HS-5 (cell line): ENCODE data around the gene AKAP8.
A peak's percentile ranks its signal among the peaks of the same experiment; 100 is the strongest.
"Not testable (repeated sequence)": the region's sequence is repeated elsewhere in the genome, so short reads cannot be mapped to it uniquely, and the experiment has no call there.

ENCODE experiments used
- DNase-seq: peaks from one replicate; pipeline ENCODE4 v3.0.0-alpha.2; 2012; ENCODE audit warnings: low read depth

AKAP8 gene

DNA sequence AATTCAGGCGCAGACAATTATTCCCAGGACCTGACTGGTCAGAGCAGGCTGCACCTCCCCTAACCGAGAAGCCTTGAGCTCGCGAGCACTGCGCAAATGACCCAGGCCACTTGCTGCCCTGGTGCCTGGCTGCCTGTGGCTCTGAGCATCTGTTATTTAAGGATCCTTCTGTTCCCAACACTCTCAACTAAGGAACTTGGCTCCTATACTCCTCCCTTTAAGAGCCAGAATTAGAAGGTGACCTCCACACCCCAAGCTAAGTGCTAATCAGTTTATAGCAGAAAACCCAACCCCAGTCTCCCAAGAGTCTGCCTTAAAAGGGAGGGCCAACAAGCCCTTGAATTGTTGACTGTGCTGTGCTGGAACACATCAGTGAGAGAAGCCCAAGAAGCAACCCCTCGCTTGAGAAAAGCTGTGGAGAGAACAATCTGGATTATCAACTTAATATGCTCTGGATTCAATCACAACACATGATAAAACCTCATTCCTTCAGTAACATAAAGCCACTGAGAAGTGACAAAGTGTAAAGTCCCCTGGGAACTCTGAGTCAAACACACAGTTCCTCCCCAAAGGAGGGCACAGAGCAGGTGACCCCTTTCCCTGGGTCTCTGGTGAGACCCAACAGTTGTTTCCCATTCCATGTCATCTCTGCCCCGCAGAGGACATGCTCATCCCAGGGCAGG lies 24.7 kb upstream of the AKAP8 start:
- no peak for DNase-seq

DNA sequence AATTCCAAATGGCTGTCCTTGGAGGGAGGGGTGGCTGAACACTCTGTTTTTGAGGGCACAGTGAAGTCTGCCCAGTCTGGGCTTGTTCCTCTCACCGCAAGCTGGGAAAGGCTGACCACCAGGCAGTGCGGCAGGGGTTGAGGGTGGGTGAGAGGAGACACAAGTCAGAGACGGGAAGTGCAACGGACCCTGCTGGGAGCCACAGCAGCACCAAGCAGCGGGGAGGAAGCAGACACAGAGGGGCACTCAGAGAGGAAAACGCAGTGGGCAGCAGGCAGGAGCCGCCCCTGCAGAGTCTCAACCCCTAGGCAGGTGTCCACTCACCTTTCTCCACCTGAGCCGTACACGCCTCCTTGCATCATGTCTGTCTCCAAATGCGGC lies 23.6 kb upstream of the AKAP8 start:
- DNase-seq, result no peak

DNA sequence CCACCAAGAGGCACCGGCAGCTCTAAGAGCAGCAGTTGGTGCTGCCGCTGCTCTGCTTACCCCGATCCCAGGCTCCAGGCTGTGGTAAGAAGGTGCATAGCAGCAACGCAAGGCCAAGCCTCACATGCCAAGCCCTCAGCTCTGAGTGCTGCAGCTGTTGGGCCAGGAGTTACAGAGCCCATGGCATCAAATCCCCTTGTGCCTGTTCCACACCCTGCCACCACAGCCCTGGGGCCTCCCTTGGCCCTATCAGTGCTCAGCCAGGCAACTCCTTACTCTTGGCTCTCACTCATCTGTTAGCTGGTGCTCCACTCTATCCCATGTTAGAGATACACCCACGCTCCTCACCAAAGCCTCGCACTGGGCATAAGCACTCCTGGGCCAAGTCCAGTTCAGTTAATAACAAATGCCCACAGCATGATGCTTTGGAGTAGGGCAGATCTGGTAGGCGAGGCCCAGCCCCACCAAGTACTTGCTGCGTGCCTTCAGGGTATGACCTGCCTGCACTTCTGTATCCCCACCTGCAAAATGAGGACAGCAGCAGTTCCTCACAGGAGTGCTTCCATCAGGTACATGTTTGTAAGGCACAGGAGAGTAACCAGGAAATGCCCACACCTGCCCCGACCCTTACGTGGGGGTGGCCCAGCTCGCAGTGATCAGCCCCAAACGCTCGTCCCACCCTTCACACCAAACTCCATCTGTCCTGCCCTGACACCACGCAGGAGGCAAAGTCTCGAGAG lies 23.0 kb upstream of the AKAP8 start:
- DNase-seq, result no peak

DNA sequence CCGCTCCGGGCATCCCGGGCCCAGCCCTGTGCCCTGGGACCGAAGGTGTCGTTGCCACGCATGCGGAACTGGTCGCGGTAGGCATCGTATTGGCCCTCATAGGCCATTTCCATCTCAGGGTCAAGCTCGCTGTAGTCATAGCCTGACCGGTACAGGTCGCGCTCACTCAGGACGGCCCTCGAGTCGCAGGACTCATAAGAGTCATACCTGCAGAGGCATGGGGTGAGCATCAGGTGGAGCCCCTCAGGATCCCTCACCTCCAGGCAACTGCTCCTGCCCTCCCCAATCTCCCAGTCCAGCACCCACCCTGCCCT lies 21.8 kb upstream of the AKAP8 start:
- DNase-seq, result no peak

DNA sequence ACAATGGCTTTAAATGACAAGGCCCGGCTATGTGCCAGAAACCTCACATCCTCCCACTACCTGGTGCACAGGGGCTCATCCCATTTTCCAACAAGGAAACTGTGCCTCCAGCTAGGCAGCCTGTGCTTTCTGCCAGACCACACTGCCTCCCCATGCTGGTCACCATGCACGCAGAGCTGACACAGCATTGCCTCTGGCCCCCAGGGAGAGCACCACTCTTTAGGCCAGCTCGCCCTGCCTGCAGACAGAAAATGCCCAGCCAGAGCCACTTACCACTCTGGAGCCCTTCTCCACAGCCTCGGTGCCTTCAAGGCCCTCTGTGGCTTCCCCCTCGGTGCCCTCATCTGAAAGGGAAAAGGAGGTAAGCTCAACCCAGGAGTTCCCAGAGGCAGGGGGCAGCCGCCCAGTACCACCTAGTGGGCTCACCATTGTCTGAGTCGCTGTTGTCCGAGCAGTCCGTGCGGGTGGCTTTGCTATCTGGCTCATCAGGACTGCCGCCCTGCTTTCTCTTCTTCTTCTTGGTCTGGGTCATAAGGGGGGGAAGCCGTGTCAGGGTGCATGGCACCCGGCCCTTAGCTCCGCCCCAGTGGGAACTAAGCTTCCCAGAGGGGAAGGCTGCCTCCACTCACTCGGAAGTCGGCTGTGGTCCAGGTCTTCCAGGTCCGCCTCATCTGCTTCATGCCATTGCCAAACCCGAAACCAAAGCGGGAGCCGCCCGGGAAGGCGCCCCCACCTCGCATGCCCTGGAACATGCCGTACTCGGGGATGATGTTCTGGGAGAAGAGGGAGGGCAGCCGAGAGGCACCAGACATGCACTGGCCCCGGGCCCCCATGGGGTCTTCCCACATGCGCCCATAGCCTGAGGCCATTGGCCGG lies 21.2 kb upstream of the AKAP8 start:
- DNase-seq, result no peak

DNA sequence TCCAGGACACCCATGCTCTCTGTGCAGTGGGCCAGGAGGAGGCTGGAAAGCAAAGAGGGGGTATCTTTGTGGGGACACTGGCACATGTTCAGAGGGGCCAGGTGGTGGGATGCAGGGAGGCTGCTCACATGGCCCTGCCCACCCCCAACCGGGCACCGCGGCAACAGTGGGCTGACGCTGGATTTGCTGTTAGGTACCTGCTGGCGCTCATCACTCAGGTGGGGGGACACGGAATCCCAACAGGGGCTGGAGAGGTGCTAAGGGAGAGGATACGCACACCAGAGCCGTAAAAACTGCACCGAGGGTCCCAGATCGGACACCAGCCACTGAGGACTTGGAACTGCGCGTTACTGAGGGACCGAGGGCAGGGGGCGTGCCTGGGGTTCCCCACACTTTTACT lies 20.0 kb upstream of the AKAP8 start:
- DNase-seq, result no peak

DNA sequence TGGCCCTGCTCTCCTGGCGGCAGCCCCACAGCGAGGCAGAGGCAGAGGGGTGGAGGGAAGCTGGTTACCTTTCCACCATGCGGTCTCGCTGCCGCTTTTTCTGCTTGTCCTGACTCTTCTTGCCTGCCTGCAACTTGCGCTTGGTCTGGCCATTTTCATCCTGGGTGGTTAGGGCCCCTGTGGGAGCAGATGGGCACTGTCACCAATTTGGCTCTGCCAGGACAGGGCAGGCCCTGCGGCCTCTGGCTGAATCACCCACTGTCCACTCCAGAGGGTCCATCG lies 19.6 kb upstream of the AKAP8 start:
- DNase-seq, result no peak

DNA sequence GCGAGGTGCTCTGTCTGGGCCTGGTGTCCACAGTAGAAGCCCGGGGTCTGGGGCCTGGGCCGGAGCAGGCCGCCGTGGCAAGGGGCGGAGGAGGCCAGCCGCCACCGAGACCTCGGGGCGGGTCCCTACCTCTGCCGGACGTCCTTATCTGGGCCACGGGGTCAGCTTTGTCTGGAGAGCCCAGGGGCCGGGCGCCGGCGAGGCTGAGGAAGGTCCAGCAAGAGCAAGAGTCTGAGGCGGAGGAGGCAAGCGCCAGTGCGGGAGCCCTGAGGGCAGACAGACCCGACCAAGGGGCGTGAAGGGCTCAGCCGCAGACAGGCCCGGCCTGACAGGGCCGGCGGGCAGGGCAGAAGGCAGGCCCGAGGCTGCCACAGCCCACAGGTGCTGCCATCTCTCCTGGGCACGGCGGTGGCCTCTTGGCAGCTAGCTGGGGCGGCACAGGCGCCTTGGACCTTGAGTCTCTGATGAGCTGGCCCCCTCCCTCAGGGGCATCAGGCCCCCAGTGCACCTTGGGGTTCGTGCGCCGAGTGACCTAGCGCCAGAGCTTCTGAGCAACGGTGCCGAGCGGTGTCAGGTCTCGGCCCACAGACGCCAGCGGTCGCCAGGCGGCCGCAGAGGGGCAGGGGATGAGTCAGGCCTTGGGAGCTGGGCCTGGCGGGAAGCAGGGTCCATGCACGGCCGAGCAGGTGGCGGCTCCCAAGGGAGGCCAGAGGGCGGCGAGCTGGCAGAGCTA lies 19.1 kb upstream of the AKAP8 start:
- DNase-seq, result no peak

DNA sequence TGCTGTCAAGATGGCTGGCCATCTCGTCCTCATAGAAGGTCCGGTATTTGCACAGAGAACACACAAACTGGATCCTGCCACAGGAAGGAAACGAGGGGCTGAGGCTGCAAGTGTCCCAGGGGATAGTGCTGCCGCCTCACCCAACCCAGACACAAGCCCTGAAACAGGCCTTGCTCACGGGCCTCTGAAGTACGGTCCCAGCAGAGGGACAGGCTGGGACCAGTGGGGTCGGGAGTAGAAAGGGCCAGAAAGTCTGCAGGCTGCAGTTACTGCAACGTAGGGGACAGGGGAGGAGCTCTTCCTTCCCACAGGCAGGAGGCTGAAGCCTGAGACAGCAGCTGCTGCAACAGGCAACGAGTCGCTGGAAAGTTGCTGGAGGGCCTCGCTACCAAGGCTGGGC lies 18.2 kb upstream of the AKAP8 start:
- DNase-seq, result no peak

DNA sequence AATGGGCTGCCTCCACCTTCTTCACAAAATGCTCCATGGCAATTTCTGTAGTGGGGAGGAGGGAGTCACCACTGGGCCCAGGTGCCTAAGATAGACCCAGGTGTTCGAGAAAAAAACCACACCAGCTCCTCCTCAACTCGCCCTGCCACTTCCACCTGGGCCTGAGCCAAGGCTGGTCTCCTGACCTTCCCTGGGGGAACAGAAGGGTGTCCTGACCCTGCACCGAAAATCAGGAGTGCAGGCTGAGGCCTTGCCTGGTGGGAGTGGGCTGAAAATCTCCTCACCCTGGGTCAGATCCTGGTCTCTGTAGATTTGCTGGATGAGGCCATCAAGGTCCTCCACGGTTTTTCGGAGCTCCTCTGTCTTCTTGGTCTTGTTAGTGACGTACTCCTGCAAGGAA lies 17.6 kb upstream of the AKAP8 start:
- DNase-seq, result no peak

DNA sequence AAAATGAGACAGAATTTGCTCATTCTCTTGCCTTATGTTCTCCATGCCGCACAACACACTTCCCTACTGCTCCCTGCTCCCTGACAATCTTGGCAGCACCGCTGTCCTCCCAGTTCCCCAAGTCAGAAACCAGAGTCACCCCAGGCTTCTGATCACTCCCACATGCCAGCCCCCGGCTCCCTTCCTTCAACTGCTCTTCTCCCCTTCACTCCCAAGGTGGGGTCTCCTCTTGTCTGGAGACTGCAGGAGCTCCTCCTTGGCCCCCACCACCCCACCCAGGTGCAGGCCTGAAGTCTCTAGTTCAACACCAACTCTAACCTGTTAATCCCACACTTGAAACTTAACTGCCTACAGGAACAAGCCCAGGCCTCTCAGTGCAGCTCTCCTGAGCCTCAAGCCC lies 16.8 kb upstream of the AKAP8 start:
- DNase-seq, result no peak

DNA sequence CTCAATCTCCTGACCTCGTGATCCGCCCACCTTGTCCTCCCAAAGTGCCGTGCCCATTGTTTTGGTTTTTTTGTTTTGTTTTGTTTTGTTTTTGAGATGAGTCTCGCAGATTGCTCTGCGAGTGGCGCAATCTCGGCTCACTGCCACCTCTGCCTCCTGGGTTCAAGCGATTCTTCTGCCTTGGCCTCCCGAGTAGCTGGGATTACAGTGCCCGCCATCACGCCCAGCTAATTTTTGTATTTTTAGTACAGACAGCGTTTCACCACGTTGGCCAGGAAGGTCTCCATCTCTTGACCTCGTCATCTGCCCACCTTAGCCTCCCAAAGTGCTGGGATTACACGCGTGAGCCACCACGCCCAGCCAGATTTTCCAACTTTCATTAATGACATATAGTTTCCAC lies 15.7 kb upstream of the AKAP8 start:
- DNase-seq, result not testable (repeated sequence)

DNA sequence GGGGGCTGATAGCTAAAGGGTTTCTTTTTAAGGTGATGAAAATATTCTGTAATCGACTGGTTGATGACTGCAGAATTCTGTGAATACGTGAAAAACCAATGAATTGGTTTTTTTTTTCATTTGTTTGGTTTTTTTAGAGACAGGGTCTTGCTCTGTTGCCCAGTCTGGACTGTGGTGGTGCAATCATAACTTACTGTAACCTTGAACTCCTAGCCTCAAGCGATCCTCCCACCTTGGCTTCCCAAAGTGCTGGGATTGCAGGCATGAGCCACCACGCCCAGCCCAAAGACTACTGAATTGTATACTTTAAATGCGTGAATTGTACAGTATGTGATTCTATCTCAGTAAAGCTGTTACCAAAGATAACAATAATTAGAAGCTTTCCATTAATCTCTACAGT lies 14.8 kb upstream of the AKAP8 start:
- no peak for DNase-seq

DNA sequence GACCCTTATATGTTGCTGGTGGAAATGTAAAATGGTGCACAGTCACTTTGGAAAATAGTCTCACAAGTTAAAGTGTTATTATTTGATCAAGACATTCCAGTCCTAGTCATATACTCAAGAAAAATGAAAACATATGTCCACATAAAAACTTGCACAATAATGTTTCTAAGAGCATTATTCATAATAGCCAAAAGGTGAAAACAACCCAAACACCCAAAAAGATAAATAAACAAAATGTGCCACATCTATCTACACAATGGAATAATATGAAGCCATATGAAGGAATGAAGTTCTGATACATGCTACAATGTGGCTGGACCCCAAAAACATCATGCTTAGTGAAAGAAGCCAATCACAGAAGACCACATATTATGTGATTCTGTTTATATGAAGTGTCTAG lies 14.4 kb upstream of the AKAP8 start:
- DNase-seq, result peak; percentile 25

DNA sequence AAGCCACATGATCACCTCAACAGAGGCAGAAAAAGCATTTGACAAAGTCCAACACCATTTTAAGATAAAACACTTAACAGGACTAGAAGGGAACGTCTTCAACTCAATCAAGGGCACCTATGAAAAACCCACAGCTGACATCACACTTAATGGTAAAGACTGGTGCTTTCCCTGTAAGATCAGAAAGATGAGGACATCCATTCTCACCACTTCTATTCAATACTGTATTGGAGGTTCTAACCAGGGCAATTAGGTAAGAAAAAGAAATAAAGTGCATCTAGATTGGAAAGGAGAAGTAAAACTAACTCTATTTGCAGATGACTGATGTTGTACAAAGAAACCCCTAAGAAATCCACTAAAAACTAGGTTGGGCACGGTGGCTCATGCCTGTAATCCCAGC lies 11.2 kb upstream of the AKAP8 start:
- DNase-seq, result no peak

DNA sequence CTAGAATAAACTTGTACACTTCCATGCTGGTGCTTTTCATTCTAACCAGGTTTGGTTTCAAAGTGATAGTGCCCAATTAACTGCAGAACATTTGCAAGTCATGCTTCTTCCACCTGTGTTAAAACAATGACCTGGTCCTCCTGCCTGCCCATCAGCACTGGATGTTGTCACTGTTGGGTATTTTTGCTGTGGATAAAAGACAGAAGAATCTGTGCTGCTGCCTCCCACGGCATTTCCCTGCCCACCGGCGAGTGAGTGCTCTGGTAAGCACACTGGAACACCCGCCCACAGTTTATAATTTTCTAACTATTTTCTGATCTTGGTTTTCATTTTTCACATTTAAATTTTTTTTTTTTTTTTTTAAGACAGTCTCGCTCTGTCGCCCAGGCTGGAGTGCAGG lies 2.3 kb upstream of the AKAP8 start:
- DNase-seq, result no peak

DNA sequence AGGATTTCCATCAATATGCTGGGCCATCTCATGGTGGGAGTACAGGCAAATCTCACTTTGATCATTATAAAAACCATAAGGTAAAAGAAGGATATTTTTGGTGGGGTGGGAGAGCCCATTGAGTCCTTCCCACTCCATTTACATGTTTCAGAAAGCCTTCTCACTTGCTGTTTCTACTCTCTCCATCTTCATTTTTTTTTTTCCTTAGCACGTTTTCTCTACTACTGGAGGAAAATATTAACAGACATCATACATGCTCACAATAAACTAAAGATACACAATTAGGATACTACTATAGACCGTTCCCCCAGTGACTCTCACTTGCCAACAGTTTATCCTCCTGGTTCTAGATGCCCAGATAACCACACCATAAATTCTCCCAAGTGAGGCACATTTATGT lies 1.8 kb upstream of the AKAP8 start:
- no peak for DNase-seq

DNA sequence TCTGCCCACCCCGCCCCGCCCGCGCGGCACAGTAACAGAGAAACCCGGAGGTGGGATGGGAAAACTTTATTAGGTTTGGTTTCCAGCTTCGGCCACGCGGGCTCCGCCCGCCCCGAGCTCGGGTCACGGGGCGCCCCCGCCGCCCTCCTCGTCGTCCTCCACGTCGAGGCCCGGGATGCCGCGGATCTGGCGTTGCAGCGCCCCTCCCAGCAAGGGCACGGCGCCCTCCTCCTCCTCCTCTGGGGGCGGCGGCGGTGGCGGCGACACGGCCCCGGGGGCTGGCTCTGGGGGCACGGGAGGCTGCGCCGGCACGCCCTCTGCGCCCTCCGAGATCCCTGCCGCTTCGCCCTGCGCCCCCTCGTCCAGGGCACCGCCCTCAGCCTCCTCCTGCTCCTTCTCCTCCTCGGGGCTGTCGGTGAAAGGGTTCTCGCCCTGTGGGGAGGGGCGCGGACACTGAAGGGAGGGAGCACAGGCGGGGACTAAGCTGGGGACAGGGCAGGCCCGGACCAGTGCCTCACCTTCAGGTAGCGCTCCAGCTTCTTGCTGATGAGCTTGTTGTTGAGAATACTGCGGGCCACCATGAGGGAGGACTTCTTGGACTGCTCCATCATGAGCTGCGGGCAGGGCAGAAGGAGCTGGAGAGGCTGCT lies 536 bp upstream of the AKAP8 start:
- DNase-seq, result peak; percentile 20

DNA sequence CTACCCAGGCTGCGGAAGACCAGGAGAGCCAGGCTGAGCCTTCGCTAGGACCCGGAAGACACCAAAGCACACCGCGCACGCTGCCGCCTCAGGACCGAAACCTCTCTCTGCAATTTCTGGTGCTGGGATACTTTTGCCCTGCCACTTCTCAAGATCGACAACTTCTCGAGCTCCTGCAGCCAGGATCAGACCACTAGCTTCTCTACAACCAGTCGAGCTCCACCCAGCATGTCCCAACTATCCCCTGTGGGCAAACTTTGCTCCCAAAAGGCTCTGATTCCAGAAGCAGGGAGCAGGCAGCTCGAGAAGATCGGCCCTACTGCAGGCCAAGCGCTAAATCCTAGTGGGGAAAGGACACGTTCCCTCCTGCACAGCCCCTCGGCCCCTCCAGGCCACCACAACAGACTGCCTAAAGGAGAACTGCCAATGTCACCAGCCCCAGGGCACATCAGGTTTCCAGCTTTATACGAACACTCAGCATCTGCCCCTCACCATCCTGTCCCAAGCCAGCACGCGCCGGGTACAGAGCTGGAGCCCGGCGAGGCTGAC lies 979 bp downstream of the AKAP8 start:
- DNase-seq, result peak; percentile 15

DNA sequence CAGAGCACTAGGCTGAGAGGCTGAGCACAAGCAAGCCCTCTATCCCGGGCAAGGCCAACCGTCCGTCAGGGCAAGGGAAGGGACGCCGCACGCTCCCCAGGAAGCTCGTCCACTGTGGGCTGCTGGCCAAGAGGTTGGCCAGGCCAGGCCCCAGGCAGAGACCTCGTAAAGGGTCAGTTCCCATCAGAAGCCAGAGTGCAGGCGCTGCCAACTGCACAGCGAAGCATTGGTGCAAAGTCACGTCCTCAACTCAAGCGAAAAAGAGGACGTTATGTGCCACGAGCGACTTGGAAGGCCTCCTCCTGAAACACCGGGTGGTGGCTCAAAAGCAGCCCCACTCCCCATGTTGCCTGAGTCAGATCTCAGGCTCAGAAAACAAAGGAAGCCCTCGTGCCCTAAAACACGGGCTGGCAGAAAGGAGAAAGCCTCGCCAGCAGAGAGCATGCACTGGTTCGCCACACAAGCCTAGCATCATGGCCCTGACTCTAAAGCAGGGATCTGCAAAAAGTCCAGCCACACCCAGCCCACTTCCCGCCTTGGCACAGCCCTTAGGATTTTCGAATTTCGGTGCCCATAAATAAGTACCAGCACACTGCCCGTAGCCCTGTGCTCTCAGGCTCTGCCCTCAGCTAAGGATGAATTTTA lies 4.7 kb downstream of the AKAP8 start:
- DNase-seq, result no peak

DNA sequence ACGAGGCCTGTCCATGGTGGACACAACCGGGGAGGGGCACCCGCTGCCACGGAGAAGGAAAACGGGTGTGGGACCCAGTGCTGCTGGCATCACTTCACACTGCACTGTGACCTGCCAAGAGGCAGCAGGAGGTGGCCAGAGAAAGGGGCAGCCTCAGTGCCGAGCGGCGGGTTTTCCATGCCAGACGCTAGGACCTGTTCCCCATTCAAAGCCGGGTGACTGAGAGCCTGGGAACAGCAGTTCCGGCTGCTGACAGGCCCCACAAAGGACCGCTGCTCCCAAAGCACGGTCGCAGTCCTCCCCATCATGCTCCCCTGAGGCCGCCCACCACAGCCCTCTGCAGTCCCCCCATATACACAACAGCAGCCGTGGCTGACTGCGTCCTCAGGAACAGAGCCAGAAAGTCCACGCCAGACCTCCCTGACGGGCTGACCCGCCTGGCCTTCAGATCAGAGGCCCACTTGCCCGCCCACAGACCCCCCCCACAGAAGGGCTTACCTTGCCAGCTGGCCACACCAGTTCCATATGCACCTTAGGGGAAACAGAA lies 5.4 kb downstream of the AKAP8 start:
- no peak for DNase-seq
